ENCODE data around the gene GPS2. TPM values are rescaled to one million over a fixed set of nuclear protein-coding genes. Genes with fewer than 3 reads are reported as not detected.

The GPS2 gene
- total and polyA plus RNA-seq, 2 of the 4 experiments (the other 2 are of a cell fraction) = 36.2 to 50.9 TPM

GRCh38 chr17:7336240-7337175 lies 21.3 kb upstream of the GPS2 start, which contains the start of gene ACAP1:
TSS of gene ACAP1 (plus strand) at chr17:7336529. CDS start at chr17:7336735, 206 bp downstream.
- 67% methylated on average over 1 of the region's 17 CpGs; no CpG with 5 or more reads in 1 of the 2 experiments for WGBS, 2 experiments (ENCODE audit: extremely low coverage in 2 of 2, insufficient read length in 1 of 2)
- H3K27ac ChIP-seq (ENCODE audit: insufficient read depth, low read length) = no peak within 1 kb of the TSS
- H2BK5ac ChIP-seq (ENCODE audit: low read depth, low read length, poor library complexity, severe bottlenecking) = no peak within 1 kb of the TSS
- H3K56ac ChIP-seq (ENCODE audit: extremely low read depth, insufficient read depth, low read length) = no peak within 1 kb of the TSS
- H2AK9ac ChIP-seq (replicated peaks; ENCODE audit: low read depth, low read length, poor library complexity) = peak within 1 kb of the TSS; percentile 16
- H4K5ac ChIP-seq (ENCODE audit: low read depth, low read length) = no peak within 1 kb of the TSS
- H2BK120ac ChIP-seq (ENCODE audit: low read depth, low read length) = no peak within 1 kb of the TSS
- no peaks in the 10 kb centered on the region for H3K79me1 ChIP-seq (ENCODE audit: low read depth in 1 of 2, low read length in 2 of 2)
- H3K4ac ChIP-seq (ENCODE audit: low read depth, low read length) = no peak within 1 kb of the TSS
- CTCF ChIA-PET = no interaction called here
- DNase-seq = no peak
- in situ Hi-C loops (cut with MboI; ENCODE audit: low sequenced_read_pairs) = no loop called here
- no peak within 1 kb of the TSS for H2BK15ac ChIP-seq (ENCODE audit: low read depth, low read length)
- no peak within 1 kb of the TSS for H3K14ac ChIP-seq (replicated peaks; ENCODE audit: low read depth, low read length)
- H4K20me1 ChIP-seq (ENCODE audit: insufficient read depth, low read length) = no peaks in the 10 kb centered on the region
- no peak within 1 kb of the TSS for H3K4me3 ChIP-seq (ENCODE audit: insufficient read depth, low read depth, low read length)
- no peak within 1 kb of the TSS for H2AK5ac ChIP-seq (ENCODE audit: low read depth, low read length)
- H3K9me1 ChIP-seq (ENCODE audit: insufficient read depth, low read length) = no peaks in the 10 kb centered on the region
- H3K4me2 ChIP-seq (ENCODE audit: low read depth, low read length) = no peak within 1 kb of the TSS
- peak; percentile 17; the same call in 1 of the 2 replicates for ATAC-seq (ENCODE audit: low read depth)
- dilution Hi-C loops (cut with HindIII; ENCODE audit: low sequenced_read_pairs, unreplicated experiment) = no loop called here
- POLR2A ChIA-PET (ENCODE audit: unreplicated experiment) = no interaction called here
- no peak within 1 kb of the TSS for H4K8ac ChIP-seq (ENCODE audit: low read depth in 2 of 2, low read length in 2 of 2)
- no peak within 1 kb of the TSS for H3K9ac ChIP-seq (ENCODE audit: low read depth, low read length)
- H3K27me3 ChIP-seq (ENCODE audit: control insufficient read depth, insufficient read depth, low read length) = peaks cover 12% of the 10 kb centered on the region
- BruUV-seq (replicated peaks) = no TSS peak
- no peak within 1 kb of the TSS for H2BK20ac ChIP-seq (ENCODE audit: low read depth, low read length)
- H3K18ac ChIP-seq (ENCODE audit: low read depth, low read length) = no peak within 1 kb of the TSS
- no peaks in the 10 kb centered on the region for H3K4me1 ChIP-seq (ENCODE audit: control insufficient read depth, insufficient read depth, low read length)
- H2AFZ ChIP-seq (replicated peaks; ENCODE audit: low read length, poor library complexity) = peak within 1 kb of the TSS; percentile 51
- H3K9me3 ChIP-seq (ENCODE audit: control insufficient read depth, insufficient read depth, low read length) = no peaks in the 10 kb centered on the region
- H3K23ac ChIP-seq (ENCODE audit: low read depth, low read length) = no peak within 1 kb of the TSS
- H3K36me3 ChIP-seq (ENCODE audit: control insufficient read depth, insufficient read depth, low read length) = no peaks in the 10 kb centered on the region
- no peak within 1 kb of the TSS for H4K91ac ChIP-seq (ENCODE audit: insufficient read depth, low read depth, low read length)
- intact Hi-C loops (cut with micrococcal nuclease) = no loop called here
- TF ChIP-seq FOS (IDR thresholded peaks at IDR 0.05; ENCODE audit: low read depth, low read length) (no peak), ELK1 (IDR thresholded peaks at IDR 0.05; ENCODE audit: borderline replicate concordance, low read depth, low read length) (no peak), CTCF (conservative IDR thresholded peaks at IDR 0.05; ENCODE audit: low read depth, low read length) (no peak), MAZ (IDR thresholded peaks at IDR 0.05; ENCODE audit: borderline replicate concordance, low read depth, low read length) (no peak), MAFK (IDR thresholded peaks at IDR 0.05; ENCODE audit: low read depth, low read length) (no peak), USF2 (IDR thresholded peaks at IDR 0.05; ENCODE audit: low read depth, low read length) (no peak), NFE2L2 (IDR thresholded peaks at IDR 0.05; ENCODE audit: low read depth, low read length) (no peak), CEBPB (IDR thresholded peaks at IDR 0.05; ENCODE audit: low read depth, low read length) (no peak), SMC3 (IDR thresholded peaks at IDR 0.05; ENCODE audit: low read depth, low read length) (no peak), RFX5 (IDR thresholded peaks at IDR 0.05; ENCODE audit: low read depth, low read length) (no peak), RCOR1 (IDR thresholded peaks at IDR 0.05; ENCODE audit: insufficient replicate concordance, low read length) (no peak), POLR2A (IDR thresholded peaks at IDR 0.05; ENCODE audit: low read depth, low read length) (no peak), RAD21 (IDR thresholded peaks at IDR 0.05; ENCODE audit: low read length) (no peak), BHLHE40 (IDR thresholded peaks at IDR 0.05; ENCODE audit: low read depth, low read length) (no peak), CHD1 (IDR thresholded peaks at IDR 0.05; ENCODE audit: low read depth, low read length) (no peak)

Data from IMR-90 (cell line).